Immature natural killer cell (primary cell): Measurements from ENCODE around the gene CHIC1. TPM values are rescaled to one million over a fixed set of nuclear protein-coding genes. Genes with fewer than 3 reads are reported as not detected.
"Not testable (repeated sequence)": the region's sequence is repeated elsewhere in the genome, so short reads cannot be mapped to it uniquely, and the experiment has no call there.

ENCODE experiments used
- DNase-seq, 3 donors: peaks; one replicate each; pipeline ENCODE4 v3.0.0; 2022; ENCODE audit warnings: mixed read lengths in 1 of 3
- H3K27ac Mint-ChIP-seq, 6 donors: one replicate each; pipeline ENCODE4 v1.8.0; 2020; ENCODE audit warnings: mixed read lengths in 6 of 6, mild to moderate bottlenecking in 5 of 6, inconsistent platforms in 4 of 6, moderate library complexity in 3 of 6
- H3K27me3 Mint-ChIP-seq, 3 donors: one replicate each; pipeline ENCODE4 v1.8.0; 2020 to 2021; ENCODE audit warnings: low read depth in 3 of 3, mild to moderate bottlenecking in 3 of 3, mixed read lengths in 3 of 3, moderate library complexity in 3 of 3, inconsistent platforms in 1 of 3
- H3K36me3 Mint-ChIP-seq, 3 donors: one replicate each; pipeline ENCODE4 v1.8.0; 2020; ENCODE audit warnings: mixed read lengths in 3 of 3, inconsistent platforms in 2 of 3, mild to moderate bottlenecking in 2 of 3
- H3K4me1 Mint-ChIP-seq, 2 donors: one replicate each; pipeline ENCODE4 v1.8.0; 2020; ENCODE audit warnings: inconsistent platforms in 2 of 2, mild to moderate bottlenecking in 2 of 2, mixed read lengths in 2 of 2, moderate library complexity in 1 of 2
- H3K4me3 Mint-ChIP-seq, 5 donors: one replicate each; pipeline ENCODE4 v1.8.0; 2020; ENCODE audit warnings: mild to moderate bottlenecking in 5 of 5, mixed read lengths in 5 of 5, inconsistent platforms in 3 of 5, moderate library complexity in 3 of 5
- H3K9me3 Mint-ChIP-seq, 6 donors: one replicate each; pipeline ENCODE4 v1.8.0; 2020; ENCODE audit warnings: mild to moderate bottlenecking in 6 of 6, mixed read lengths in 6 of 6, inconsistent platforms in 4 of 6, moderate library complexity in 3 of 6
- polyA plus RNA-seq, 3 donors: library from polyadenylated mRNA; unstranded; fragments of 300-500 nt; fragmentation: Illumina TruSeq; gene quantifications; one replicate each; pipeline ENCODE4 v1.2.3, GENCODE V29; 2021

Gene CHIC1
- polyA plus RNA-seq = 1 to 10 TPM in 2 of 3 donors, under 1 TPM in 1; 0.71 to 2.7 (median 1.6) TPM

DNA sequence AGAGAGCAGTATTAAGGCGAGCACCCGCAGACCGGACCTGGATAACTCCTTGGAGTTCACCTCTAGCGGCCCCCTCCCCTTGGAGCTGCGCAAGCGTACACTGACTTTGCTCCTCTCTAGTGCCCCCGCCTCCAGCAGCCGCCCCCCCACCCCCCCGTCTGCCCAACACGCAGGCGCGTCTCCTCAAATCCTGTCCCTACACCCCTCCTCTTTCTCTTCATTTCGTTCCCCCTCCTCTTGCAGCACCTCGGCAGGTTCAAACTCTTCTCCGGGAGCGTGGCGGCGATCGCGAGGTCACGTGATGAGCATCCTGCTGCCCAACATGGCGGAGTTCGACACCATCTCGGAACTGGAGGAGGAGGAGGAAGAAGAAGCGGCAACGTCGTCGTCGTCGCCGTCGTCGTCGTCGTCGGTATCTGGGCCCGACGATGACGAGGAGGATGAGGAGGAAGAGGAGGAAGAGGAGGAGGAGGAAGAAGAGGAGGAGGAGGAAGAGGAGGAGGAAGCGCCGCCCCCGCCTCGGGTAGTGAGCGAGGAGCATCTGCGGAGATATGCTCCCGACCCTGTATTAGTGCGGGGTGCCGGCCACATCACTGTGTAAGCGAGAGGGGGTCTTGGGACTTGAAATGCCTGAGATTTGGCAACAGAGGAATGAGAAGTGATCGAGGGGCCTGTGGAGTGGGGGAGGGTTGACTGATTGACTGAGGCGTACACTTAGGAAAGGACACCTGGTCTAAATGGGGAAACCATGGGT is at the start of gene CHIC1:
CHIC1 (plus strand) TSS at position 214 of the 754 bp plus-strand sequence; CDS start at position 302, 88 bp downstream.
- Mint-ChIP-seq H3K4me3 (peak within 1 kb of the TSS; percentile 94 to 100 (median 98)), H3K9me3 (no peaks in the 10 kb centered on the region)

DNA sequence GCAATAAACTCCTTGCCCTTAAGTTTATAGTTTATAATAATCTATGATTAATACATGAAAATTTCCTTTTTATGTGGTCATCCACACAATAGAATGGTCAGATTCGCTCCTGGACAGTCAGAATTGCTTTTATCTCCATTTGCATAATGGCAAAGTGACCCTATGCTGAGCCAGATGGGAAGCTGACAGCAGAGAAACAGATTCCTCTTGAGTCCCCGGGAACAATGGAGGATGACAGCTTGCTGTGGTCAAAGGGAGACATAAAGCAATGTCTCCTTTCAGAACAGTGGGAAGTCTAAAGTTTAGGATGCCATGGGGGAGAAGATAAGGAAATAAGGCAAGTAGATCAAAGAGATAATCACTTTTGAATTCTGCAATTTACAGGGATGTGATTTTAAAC is 40.2 kb upstream of the CHIC1 start:
- H3K27me3 Mint-ChIP-seq, DNase-seq, H3K4me1 Mint-ChIP-seq, H3K4me3 Mint-ChIP-seq, H3K36me3 Mint-ChIP-seq, H3K27ac Mint-ChIP-seq: not testable (repeated sequence)
- peaks cover 0 to 16% (median 5%) of the 10 kb centered on the region in 6 donors for H3K9me3 Mint-ChIP-seq

More for the DNA sequence above, at the start of gene CHIC1:
- Mint-ChIP-seq H3K36me3 (no peaks in the 10 kb centered on the region), H3K4me1 (peaks cover 15 to 31% of the 10 kb centered on the region in 2 donors), H3K27me3 (peaks cover 4 to 6% (median 6%) of the 10 kb centered on the region in 3 donors), H3K27ac (peak within 1 kb of the TSS; percentile 93 to 99 (median 98))
- DNase-seq = peak; percentile 66 to 74 (median 71)

DNA sequence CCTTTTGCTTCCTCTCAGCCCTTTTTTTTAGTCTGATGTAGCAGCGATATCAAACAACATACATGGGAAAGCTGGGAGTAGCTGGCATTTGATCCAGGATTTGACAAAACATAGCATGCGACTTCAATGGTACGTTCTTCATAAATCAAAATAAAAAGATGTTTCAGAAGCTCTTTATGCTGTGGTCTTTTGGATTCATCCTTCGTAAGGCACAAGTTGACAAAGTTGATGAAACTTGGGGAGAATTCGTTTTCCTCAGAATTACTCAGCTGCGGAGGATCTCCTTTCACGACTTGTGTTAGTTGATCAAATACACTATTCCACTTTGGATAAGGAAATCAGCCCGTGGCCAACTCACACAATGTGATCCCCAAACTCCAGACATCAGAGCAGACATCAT is 38.1 kb upstream of the CHIC1 start:
- H3K9me3 Mint-ChIP-seq = peaks cover 0 to 21% (median 7%) of the 10 kb centered on the region in 6 donors
- DNase-seq = no peak
- H3K4me3 Mint-ChIP-seq = no peak overlapping the region
- no peaks in the 10 kb centered on the region for H3K36me3 Mint-ChIP-seq
- H3K4me1 Mint-ChIP-seq = no peaks in the 10 kb centered on the region
- no peak overlapping the region for H3K27ac Mint-ChIP-seq
- peaks cover 0 to 3% (median 1%) of the 10 kb centered on the region in 3 donors for H3K27me3 Mint-ChIP-seq

DNA sequence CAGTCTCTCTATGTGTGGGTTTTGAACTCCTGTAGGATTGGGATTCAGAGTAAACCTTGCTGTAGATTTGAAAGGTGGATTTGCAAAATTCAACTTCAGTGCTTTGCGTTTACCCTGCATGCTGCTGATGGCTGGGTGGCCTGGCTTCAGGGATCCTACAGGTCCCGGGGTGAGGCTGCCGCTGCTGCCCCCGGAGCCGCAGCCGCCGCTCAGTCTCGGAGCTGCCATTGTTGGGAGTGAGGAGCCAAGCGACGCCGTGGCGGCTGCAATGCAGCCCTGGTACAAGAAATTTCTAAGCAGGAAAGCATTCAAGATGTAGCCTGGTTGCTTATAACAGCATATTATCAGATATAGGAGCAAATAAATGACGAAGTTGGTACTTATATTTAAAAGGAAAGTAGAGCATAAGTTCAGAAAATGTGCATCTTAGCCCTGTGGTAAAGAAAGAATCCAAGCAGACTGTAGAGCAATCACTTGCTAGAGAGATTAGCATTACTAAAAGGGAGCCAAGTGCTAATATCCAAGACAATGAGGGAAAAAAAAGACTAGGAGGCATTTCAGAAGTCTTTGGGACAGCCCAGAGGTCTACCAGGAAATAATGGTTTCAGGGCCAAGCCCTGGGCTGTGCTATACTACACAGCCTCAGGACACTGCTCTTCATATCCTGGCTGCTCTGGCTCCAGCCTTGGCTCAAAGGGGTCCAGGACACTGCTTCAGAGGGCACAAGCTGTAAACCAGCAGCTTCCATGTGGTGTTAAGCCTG is 36.9 kb upstream of the CHIC1 start:
- no peak overlapping the region for H3K4me3 Mint-ChIP-seq
- peaks cover 3 to 7% (median 6%) of the 10 kb centered on the region in 3 donors for H3K36me3 Mint-ChIP-seq

DNA sequence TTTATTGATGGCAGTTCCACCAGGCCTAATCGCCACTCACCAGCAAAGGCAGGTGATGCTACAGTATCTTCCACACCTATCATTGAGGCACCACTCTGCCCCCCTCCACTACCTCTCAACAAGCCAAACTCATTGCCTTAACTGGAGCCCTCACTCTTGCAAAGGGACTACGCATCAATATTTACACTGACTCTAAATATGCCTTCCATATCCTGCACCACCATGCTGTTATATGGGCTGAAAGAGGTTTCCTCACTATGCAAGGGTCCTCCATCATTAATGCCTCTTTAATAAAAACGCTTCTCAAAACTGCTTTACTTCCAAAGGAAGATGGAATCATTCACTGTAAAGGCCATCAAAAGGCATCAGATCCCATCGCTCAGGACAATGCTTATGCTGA is 31.3 kb upstream of the CHIC1 start:
- DNase-seq, H3K4me3 Mint-ChIP-seq, H3K4me1 Mint-ChIP-seq, H3K27ac Mint-ChIP-seq: not testable (repeated sequence)
- H3K9me3 Mint-ChIP-seq = peaks cover 18 to 48% (median 37%) of the 10 kb centered on the region in 6 donors
- peaks cover 22 to 28% (median 25%) of the 10 kb centered on the region in 3 donors for H3K36me3 Mint-ChIP-seq
- peaks cover 3 to 10% (median 4%) of the 10 kb centered on the region in 3 donors for H3K27me3 Mint-ChIP-seq

More for the DNA sequence above, 36.9 kb upstream of the CHIC1 start:
- peaks cover 0 to 3% (median 3%) of the 10 kb centered on the region in 3 donors for H3K27me3 Mint-ChIP-seq
- H3K27ac Mint-ChIP-seq = peak overlapping the region in 1 of 6 donors; percentile 31
- no peaks in the 10 kb centered on the region for H3K4me1 Mint-ChIP-seq
- DNase-seq = no peak
- H3K9me3 Mint-ChIP-seq = peaks cover 8 to 31% (median 14%) of the 10 kb centered on the region in 6 donors

DNA sequence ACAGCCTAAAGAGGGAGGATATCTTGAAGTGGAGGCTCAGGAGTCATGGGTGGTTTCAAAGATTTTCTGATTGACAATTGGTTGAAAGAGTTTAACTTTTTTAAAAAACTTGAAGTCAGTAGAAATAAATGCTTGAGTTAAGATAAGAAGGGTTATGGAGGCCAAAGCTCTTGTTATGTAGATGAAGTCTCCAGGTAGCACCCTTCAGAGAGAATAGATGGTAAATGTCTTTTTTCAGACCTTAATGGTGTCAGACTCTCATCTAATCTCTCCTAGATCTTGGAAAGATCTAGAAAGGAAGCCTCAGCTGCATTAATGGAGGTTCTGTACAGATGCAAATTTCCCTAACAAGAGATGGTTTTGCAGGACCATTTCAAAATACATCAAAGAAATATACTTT is 6.8 kb upstream of the CHIC1 start:
- peaks cover 0 to 2% (median 0%) of the 10 kb centered on the region in 3 donors for H3K27me3 Mint-ChIP-seq
- no peaks in the 10 kb centered on the region for H3K36me3 Mint-ChIP-seq
- no peak overlapping the region for H3K4me3 Mint-ChIP-seq
- no peak for DNase-seq
- H3K27ac Mint-ChIP-seq = no peak overlapping the region
- no peaks in the 10 kb centered on the region for H3K9me3 Mint-ChIP-seq
- no peaks in the 10 kb centered on the region for H3K4me1 Mint-ChIP-seq

DNA sequence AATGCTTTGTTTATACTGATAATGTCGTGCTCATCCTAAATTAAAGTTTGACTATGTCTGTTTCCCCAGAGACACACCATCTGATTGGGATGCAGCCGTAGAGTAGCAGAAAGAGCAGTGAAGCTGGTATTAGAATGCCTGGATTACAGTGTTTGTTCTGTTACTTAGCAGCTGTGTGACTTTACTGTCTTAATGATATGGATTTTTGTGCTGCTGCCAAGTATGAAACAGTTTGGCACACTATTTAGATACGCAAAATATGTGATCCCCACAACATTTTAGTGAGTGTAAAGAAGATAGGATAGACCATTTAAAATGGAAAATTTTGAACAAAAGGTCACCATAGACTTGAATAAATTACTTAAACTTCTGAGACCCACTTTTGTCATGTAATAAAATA is 1.2 kb upstream of the CHIC1 start:
- DNase-seq = no peak
- H3K27ac Mint-ChIP-seq = no peak overlapping the region
- peaks cover 15 to 31% of the 10 kb centered on the region in 2 donors for H3K4me1 Mint-ChIP-seq
- peak overlapping the region in 4 of 5 donors; percentile 10 to 98 (median 68) for H3K4me3 Mint-ChIP-seq
- no peaks in the 10 kb centered on the region for H3K9me3 Mint-ChIP-seq
- peaks cover 4 to 6% (median 6%) of the 10 kb centered on the region in 3 donors for H3K27me3 Mint-ChIP-seq
- H3K36me3 Mint-ChIP-seq = no peaks in the 10 kb centered on the region

DNA sequence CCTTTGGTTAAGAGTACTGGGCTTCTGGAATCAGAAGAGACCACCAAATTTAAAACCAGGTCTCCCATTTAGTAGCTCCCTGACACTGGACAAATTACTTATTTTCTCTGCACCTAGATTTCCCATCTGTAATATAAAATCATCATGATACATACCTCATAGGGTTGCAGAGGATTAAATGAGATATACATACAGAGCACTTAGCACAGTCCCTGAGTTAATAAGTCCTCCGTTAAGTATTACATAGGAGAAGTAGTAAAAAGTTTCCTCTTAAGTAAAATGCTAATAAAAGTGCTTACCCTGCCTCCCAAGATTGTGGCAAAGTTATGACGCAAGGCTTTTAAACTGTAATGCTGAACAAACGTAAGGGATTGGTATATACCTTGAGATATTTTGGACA is 539 bp upstream of the CHIC1 start:
- Mint-ChIP-seq H3K4me1 (peaks cover 15 to 31% of the 10 kb centered on the region in 2 donors), H3K9me3 (no peaks in the 10 kb centered on the region), H3K36me3 (no peaks in the 10 kb centered on the region), H3K27me3 (peaks cover 4 to 6% (median 6%) of the 10 kb centered on the region in 3 donors), H3K4me3 (peak overlapping the region; percentile 94 to 100 (median 98)), H3K27ac (peak overlapping the region; percentile 93 to 99 (median 98))
- no peak for DNase-seq

DNA sequence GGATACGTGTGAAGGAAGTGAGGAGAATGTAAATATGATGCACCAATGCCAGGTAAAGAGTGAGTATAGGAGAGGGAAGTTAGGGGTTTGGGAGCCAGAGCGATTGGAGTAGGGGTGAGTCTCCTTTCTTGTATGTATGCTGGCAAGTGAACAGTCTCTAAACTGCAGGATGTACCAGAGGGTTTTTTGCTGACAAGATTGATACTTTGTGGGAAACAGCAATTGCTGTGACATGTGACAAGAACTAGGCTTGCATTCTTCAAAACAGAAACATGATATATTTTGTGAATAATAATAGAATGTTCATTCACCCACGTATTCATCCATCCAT is 706 bp downstream of the CHIC1 start:
- Mint-ChIP-seq H3K9me3 (no peaks in the 10 kb centered on the region), H3K27ac (peak overlapping the region; percentile 93 to 99 (median 98)), H3K36me3 (no peaks in the 10 kb centered on the region), H3K4me1 (peaks cover 15 to 31% of the 10 kb centered on the region in 2 donors), H3K4me3 (peak overlapping the region; percentile 94 to 100 (median 98)), H3K27me3 (peaks cover 4 to 6% (median 6%) of the 10 kb centered on the region in 3 donors)
- DNase-seq = peak in 1 of 3 donors; percentile 38

DNA sequence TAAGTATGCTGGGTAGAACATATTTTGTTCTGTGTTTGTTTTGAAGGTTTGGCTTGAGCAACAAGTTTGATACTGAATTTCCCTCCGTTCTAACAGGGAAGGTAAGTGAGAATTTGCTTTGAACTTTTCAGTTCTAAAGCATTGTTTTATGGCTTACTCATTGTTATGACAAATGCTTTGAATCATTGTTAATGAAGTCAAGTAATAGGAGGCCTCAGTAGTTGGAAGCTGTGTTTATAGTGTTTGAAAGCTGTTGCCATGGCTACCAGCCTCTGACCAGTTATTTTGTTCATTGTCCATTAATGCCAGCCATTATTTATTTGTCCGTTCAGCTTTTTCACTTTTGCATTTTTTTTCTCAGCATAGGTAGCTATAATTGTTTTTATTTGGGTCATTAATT is 14.4 kb downstream of the CHIC1 start:
- Mint-ChIP-seq H3K9me3 (no peaks in the 10 kb centered on the region), H3K4me3 (no peak overlapping the region), H3K36me3 (no peaks in the 10 kb centered on the region), H3K27ac (no peak overlapping the region), H3K27me3 (peaks cover 0 to 1% (median 0%) of the 10 kb centered on the region in 3 donors), H3K4me1 (peaks cover 5 to 18% of the 10 kb centered on the region in 2 donors)
- no peak for DNase-seq

DNA sequence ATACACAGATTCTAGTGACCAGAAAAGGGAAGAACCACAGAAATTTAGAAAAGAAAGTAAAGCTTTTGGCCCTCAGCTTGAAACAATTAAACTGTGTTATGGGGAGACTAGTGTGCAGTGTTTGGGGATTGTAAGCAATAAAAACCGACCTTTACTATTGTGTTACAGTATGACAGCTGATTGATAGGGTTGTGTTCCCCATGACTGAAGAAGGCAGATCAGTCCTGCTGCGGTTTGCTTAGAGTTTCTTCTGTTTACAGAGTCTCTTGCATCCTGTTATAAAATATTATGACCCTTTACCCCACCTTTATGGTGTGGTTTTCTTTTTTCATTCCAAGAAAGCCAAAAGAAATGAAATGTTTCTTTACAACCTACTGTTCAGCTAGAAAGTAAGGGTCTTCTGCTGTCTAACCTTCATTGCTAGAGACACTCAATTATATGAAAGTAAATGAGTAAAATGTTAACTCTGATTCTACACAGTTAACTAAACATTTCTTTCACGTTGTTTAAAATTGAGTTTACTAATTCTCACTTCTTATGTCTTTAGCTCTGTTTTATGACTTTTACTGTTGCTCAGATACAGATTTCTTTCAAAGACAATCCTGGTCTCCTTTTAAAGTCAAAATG is 18.1 kb downstream of the CHIC1 start:
- Mint-ChIP-seq H3K36me3 (peaks cover 0 to 6% (median 0%) of the 10 kb centered on the region in 3 donors), H3K9me3 (no peaks in the 10 kb centered on the region), H3K27ac (peak overlapping the region in 3 of 6 donors; percentile 3 to 53 (median 10)), H3K4me3 (no peak overlapping the region), H3K27me3 (peaks cover 0 to 1% (median 0%) of the 10 kb centered on the region in 3 donors), H3K4me1 (peaks cover 5 to 18% of the 10 kb centered on the region in 2 donors)
- DNase-seq = no peak

DNA sequence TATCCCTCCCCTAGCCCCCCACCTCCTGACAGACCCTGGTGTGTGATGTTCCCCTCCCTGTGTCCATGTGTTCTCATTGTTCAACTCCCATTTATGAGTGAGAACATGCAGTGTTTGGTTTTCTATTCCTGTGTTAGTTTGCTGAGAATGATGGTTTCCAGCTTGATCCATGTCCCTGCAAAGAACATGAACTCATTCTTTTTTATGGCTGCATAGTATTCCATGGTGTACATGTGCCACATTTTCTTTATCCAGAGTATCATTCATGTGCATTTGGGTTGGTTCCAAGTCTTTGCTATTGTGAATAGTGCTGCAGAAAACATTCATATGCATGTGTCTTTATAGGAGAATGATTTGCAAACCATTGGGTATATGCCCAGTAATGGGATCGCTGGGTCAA is 34.8 kb downstream of the CHIC1 start:
- not testable (repeated sequence) for DNase-seq, H3K27ac Mint-ChIP-seq, H3K4me1 Mint-ChIP-seq, H3K4me3 Mint-ChIP-seq, H3K9me3 Mint-ChIP-seq
- peaks cover 0 to 11% (median 4%) of the 10 kb centered on the region in 3 donors for H3K27me3 Mint-ChIP-seq
- H3K36me3 Mint-ChIP-seq = peaks cover 0 to 12% (median 0%) of the 10 kb centered on the region in 3 donors

DNA sequence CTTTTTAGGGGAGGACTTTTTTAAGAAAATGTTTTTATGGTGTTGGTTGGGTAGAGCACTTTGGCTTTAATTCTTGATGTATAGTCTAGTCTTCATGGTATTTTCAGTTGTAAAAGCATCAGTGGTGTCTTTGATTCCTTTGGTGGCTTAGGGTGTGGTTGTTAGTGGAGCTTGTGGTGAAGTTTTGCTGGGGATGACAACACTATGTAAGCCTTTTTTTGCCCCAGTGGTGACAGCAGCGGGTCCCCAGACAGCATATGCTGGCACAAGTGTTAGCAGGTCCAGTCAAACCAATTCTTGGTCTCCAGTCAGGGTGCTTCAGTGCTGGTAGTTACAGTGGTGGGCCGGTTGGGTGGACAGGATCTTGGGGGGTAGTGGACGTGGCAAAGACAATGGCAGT is 52.0 kb downstream of the CHIC1 start:
- peaks cover 0 to 17% (median 0%) of the 10 kb centered on the region in 6 donors for H3K9me3 Mint-ChIP-seq
- peaks cover 2 to 5% (median 4%) of the 10 kb centered on the region in 3 donors for H3K27me3 Mint-ChIP-seq
- peak overlapping the region; percentile 13 to 70 (median 37) for H3K4me3 Mint-ChIP-seq
- H3K36me3 Mint-ChIP-seq = peaks cover 0 to 19% (median 13%) of the 10 kb centered on the region in 3 donors
- peak; percentile 7 to 32 (median 29) for DNase-seq
- H3K4me1 Mint-ChIP-seq = peaks cover 25 to 30% of the 10 kb centered on the region in 2 donors
- H3K27ac Mint-ChIP-seq = peak overlapping the region; percentile 3 to 81 (median 36)
